Ovary (tissue), 3 donors: ENCODE measurements around the gene SLC38A4.

Source experiments
- CTCF ChIP-seq, 3 donors: fragments of 450-650 bp in 2 of 3; fragments of 200-600 bp in 1 of 3; IDR thresholded peaks; one replicate each; pipeline versions ENCODE4 v1.5.1 to v1.8.0; 2016 to 2022; ENCODE audit warnings: antibody characterized with exemption in 3 of 3, mild to moderate bottlenecking in 1 of 3
- POLR2A ChIP-seq: fragments of 450-650 bp; IDR thresholded peaks from one replicate; pipeline ENCODE4 v1.6.1; 2017; ENCODE audit warnings: antibody characterized with exemption, mild to moderate bottlenecking, moderate library complexity
- donor health status: DM: no; HTN: no; CAD: no.

GRCh38 chr12:46800160-46800559, 25.6 kb downstream of the SLC38A4 start:
- TF ChIP-seq CTCF (IDR thresholded peaks at IDR 0.05) (no peak), POLR2A (no peak)
